HG02852 (cell line): ENCODE data around the gene DYNC2I2.
"Not testable (repeated sequence)": the region's sequence is repeated elsewhere in the genome, so short reads cannot be mapped to it uniquely, and the experiment has no call there.

ENCODE experiments used
- ATAC-seq: cut with Tn5 transposase; IDR thresholded peaks from one replicate; pipeline ENCODE4 v1.9.1; 2021; ENCODE audit warnings: mild to moderate bottlenecking, moderate library complexity; ENCODE audit not compliant: unreplicated experiment

Gene DYNC2I2

GRCh38 chr9:128619779-128620178 lies 36.9 kb downstream of the DYNC2I2 start:
- no peak for ATAC-seq

- no peak for ATAC-seq
Observed at GRCh38 chr9:128619127-128619526, 37.5 kb downstream of the DYNC2I2 start.

DNA sequence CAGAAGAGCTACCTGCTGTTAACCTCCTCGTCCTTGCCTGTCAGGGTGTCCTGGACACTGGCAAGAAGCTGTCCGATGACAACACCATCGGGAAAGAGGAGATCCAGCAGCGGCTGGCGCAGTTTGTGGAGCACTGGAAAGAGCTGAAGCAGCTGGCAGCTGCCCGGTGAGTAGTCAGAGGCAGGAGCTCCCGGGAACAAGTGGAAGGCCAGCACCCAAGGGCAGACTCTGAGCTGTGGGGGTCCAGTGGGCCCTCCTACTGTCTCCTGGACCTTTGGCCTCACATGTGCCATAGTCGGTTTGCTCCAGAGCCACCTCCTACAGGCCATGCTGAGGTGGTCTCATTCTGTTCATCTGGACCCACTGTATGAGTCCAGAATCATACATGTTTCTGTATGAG lies 38.7 kb downstream of the DYNC2I2 start:
- ATAC-seq = no peak

GRCh38 chr9:128615571-128615970 lies 41.1 kb downstream of the DYNC2I2 start:
- no peak for ATAC-seq

GRCh38 chr9:128614728-128615127 lies 41.9 kb downstream of the DYNC2I2 start:
- ATAC-seq = no peak

GRCh38 chr9:128611600-128612394 lies 44.9 kb downstream of the DYNC2I2 start:
- no peak for ATAC-seq

DNA sequence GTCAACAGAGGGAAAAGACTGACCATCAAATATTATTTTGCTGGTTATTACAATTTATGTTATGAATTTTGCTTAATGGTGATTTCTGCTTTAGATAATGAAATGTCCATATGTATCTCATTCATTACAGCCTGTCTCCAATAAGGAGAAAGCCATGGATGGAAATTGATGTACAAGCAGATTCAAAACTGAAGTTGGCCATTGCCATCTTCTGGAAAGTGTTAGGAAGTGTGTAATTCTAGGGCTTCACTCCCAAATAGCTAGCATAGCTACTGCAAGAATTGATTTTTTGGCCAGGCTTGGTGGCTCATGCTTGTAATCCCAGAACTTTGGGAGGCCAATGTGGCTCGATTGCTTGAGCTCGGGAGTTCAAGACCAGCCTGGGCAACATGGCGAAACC lies 45.8 kb downstream of the DYNC2I2 start:
- ATAC-seq = no peak

DNA sequence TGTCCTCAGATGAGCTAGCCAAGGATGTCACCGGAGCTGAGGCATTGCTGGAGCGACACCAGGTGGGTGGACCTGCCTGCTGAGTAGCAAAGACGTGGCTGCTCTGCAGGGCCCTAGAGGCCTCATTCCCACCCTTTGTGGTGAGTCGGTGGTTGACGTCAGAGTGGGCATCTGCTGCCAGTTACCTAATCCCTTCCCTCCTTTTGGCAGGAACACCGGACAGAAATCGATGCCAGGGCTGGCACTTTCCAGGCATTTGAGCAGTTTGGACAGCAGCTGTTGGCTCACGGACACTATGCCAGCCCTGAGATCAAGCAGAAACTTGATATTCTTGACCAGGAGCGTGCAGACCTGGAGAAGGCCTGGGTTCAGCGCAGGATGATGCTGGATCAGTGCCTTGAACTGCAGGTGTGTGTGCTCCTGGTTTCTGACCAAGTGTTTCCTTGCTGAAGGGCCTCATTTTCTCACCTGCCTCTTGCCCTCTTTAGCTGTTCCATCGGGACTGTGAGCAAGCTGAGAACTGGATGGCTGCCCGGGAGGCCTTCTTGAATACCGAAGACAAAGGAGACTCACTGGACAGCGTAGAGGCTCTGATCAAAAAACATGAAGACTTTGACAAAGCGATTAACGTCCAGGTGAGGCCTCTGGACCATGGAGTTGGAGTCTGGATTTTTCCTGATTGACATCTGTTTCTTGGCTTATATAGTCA lies 48.9 kb downstream of the DYNC2I2 start:
- no peak for ATAC-seq

DNA sequence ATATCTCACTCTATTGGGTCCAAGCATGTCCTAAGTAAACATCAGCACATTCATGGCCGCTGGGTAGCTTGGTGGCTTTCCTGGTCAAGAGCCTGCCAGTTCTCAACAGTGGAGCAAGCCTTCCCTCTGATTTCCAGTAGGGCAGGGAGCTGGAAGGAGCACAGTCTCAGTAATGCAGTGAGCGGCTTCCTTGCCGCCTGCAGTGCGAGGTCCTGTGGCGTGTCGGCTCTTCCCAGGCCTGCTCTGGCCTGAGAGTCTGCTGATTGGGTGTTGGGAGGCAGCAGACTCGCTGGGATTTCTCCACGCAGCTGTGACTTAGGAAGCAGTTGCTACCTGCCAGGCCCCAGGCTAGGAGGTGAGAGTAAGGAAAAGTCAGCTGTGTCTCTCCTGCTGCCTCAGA lies 53.0 kb downstream of the DYNC2I2 start:
- no peak for ATAC-seq

DNA sequence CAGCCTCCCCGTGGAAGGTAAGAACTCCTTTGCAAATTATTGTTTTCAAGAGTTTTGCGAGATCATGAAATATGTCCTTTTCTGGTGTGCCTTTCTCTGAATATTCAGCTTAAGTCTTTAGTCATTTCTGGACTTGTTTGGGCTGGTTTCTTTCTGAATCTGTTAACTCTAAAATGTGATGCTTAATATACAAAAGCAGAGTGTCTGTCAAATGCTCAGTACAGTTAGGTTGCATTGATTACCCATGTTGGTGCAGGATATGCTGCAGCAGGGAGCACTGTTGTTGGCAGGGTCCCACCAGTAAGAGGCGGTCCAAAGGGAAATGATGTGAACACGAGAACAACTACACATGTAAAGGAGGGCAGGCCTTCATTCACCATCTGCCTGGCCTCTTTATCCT lies 56.5 kb downstream of the DYNC2I2 start:
- ATAC-seq = no peak

GRCh38 chr9:128595471-128595870 lies 61.2 kb downstream of the DYNC2I2 start:
- no peak for ATAC-seq

DNA sequence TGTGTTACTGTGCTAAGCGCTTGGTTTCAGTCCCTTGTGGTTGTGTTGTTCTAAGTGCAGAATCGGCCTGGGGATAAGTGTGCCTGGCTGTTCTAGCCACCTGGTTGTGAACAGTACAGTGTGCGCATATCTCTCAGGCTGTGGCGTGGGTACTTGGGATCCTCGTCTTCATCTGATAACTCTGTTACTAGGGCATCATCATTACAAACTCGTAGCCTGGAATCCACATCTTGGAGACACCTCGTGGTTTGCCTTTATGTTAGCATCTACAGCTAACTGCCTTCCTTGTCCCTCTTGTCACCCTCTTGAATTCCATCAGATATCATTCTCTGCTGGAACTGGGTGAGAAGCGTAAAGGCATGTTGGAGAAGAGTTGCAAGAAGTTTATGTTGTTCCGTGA lies 62.8 kb downstream of the DYNC2I2 start:
- ATAC-seq = no peak

DNA sequence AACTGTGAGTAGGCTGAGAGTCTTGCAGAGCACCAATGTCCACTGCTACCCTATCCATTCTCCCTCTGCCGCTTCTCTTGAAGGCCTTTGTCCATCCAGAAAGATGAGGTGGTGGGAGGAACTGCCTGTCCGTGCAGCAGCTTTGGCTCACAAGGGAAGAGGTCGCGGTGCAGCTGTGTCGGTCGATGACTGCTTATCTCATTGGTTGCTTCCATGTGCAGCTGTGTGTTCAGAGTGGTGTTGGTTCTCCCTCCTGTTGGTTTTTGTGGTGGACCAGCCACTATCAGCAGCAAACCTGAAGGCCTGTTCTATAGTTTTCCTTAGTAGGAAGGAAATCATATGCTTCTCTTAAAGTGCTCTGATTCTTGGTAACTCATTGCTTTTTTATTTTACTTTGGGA lies 63.6 kb downstream of the DYNC2I2 start:
- ATAC-seq = no peak

GRCh38 chr9:128588581-128589233 lies 67.9 kb downstream of the DYNC2I2 start:
- ATAC-seq = no peak

GRCh38 chr9:128587453-128587852 lies 69.2 kb downstream of the DYNC2I2 start:
- no peak for ATAC-seq

DNA sequence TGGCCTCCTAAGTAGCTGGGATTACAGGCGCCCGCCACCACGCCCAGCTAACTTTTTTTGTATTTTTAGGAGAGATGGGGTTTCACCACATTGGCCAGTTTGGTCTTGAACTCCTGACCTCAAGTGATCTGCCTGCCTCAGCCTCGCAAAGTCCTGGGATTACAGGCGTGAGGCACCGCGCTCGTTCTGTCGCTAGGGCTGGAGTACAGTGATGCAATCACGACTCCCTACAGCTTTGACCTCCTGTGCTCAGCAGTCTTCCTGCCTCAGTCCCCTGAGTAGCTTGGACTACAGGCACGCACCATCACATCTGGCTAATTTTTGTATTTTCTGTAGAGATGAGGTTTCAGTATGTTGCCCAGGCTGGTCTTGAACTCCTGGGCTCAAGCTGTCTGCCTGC lies 69.7 kb downstream of the DYNC2I2 start:
- ATAC-seq = not testable (repeated sequence)

- ATAC-seq = not testable (repeated sequence)
Observed at GRCh38 chr9:128585155-128585554, 71.5 kb downstream of the DYNC2I2 start.
